IPS DF 4.7 (cell line): ENCODE data around the gene DPP10.
"Not testable (repeated sequence)": the region's sequence is repeated elsewhere in the genome, so short reads cannot be mapped to it uniquely, and the experiment has no call there.

Experiments
- DNase-seq: peaks from one replicate; pipeline ENCODE4 v3.0.0-alpha.2; 2013; ENCODE audit warnings: low spot score; ENCODE audit errors: extremely low read depth

The DPP10 gene

GRCh38 chr2:114507744-114508143 is 65.3 kb downstream of the DPP10 start:
- no peak for DNase-seq

- DNase-seq, result no peak
These were observed 73.4 kb downstream of the DPP10 start for GRCh38 chr2:114515882-114516281.

- no peak for DNase-seq
These were observed 75.1 kb downstream of the DPP10 start for GRCh38 chr2:114517580-114517979.

DNA sequence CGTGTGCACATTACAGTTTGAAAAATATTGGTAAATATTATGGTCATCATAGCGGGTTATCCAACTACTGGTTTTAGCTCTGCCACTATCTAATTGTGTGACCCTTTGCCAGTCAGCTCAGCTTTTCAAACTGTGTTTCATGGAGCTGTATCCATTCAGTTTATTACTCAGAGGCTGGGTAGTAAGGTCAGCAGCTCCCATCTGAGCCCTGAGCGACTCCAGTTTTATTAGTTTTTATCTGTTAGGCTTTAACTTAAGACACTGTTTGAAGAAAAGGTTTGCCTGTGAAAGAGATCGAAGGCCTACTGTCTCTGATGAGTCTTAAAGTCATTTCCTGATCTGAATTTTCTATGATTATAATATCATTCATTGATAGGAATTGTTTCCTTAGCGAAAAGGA is 76.3 kb downstream of the DPP10 start:
- no peak for DNase-seq

DNA sequence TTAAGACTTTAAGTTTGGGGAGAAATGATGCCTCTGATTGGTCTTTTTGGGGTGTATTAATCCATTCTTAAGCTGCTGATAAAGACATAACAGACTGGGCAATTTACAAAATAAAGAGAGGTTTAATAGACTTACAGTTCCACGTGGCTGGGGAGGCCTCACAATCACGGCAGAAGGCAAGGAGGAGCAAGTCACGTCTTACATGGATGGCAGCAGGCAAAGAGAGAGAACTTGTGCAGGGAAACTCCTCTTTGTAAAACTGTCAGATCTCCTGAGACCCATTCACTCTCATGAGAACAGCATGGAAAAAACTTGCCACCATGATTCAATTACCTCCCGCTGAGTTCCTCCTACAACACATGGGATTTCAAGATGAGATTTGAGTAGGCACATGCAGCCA is 80.2 kb downstream of the DPP10 start:
- DNase-seq, result not testable (repeated sequence)

DNA sequence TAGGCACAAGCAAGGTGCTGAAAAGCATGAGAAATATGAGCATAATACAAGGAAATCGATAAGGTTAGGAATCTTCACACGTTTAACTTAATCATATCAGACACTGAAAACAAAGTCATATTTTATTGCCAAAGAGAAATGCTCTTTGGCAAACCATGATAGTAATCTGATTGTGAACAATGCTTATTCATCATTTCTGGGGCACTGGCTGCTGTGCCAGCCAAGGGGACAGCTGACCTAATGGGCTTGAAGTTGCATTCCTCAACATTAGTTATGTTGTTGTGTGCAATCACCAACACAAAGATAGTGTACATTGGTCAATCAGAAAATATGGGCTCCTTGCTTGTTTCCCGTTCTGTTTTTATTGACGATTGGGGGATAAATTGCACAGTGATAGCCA is 83.5 kb downstream of the DPP10 start:
- DNase-seq, result no peak

GRCh38 chr2:114526841-114527240 is 84.4 kb downstream of the DPP10 start:
- no peak for DNase-seq

- no peak for DNase-seq
These were observed 85.0 kb downstream of the DPP10 start for GRCh38 chr2:114527330-114527983.

DNA sequence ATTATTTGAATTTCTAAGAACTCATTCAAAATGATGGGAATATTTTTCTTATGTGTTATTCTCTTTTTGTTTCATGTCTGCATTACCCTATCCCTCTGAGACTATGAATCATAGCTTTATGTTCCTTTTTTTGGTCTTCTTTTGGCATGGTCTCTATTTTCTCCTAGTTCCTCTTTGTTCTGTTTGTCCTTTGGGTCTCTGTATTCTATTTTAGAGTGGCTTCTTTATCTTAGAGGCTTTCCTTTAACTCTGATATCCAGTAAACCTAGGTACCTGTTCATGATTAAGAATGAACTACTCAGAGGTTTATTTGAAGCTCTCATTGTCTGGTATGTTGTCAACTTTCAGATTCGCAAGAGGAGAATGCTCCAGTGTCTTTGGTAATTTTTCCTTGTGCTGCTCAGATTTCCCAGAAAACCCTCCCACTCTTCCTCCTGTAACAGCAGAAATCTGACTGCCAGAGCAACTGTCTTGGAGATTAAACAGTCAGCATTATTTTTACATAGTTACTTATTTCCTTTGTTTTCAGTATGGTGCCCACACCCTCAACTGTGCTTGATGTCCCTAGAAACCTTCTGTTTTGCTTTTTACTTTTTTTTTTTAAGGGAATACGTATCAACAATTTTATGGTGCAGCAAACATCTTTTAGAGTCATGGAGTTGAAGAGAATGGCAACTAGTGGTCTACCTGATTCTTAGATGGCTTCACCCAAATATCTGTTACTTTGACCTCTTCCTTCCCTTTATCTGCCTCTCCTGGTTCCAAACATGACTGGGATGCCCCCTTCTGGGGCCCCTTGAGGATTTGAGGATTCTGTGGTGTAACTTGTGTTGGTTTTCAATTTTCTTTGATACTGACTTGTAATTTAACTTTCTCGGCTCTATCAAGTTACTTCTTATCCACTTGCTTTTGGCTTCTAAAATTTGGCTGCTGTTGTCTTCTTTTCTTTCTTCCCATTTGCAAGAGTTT is 92.0 kb downstream of the DPP10 start:
- DNase-seq, result no peak

DNA sequence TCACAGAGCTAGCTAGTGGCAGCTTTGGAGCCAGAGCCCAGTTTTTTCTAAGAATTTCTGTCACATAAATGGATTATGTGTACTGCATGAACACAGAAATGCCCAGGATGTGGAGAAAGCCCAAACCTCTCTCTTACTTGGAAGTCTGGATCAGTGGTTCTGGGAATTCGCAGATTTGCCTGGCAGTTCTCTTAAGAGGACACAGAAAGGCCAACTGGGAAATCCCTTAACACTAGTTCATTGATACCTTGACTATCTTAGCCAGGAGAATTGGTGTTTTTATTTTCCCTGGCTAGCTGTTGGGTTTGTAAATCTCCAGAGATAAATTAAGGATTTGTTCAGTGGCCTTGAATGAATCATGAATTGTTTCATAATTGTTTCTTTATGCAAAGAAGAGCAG is 95.3 kb downstream of the DPP10 start:
- no peak for DNase-seq

DNA sequence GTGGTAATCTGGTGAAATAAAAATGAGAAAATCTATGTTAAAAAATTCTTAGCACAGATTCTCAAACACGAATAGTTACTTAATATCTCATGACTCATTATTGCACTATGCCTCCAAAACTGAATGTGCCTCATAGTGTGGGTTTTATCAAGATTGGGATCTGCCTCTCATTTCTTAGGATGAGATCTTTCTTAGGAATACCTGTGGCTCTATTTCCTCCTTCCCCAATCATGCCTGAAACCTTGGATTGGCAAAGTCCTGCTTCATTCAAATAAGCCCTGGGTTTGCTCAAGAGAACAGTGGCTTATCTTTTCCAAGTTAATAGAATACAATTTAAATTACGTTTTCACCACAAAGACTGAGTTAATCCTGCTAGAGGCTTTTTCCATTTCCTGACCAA is 100.3 kb downstream of the DPP10 start:
- DNase-seq, result no peak

DNA sequence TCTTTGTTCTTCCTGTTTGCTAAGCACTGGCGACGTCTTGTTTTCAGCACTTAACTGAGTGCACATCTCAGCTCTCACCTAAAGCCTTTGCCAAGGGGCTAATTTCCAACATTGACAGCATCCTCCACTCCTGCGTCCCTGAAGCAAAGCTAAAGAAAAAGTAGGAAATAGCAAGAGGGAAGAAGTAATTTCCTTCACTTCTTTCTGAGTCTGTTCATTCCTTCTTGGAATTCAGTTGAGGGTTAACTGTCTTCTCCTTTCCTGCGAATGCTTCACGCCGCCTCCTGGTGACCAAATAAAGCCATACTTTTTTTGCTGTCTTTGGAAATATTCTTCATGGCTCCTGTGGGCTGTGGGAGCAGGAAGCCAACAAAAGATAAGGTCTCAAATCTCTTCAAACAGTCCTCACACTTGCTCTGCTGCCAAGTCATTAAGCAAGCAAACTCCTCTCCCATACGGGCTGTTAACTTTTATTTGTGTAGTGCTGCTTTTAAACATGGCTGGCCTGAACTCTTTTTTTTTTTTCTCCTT is 100.9 kb downstream of the DPP10 start:
- no peak for DNase-seq

GRCh38 chr2:114545052-114545451 is 102.6 kb downstream of the DPP10 start:
- no peak for DNase-seq

- DNase-seq, result no peak
These were observed 104.1 kb downstream of the DPP10 start for GRCh38 chr2:114546531-114546930.

DNA sequence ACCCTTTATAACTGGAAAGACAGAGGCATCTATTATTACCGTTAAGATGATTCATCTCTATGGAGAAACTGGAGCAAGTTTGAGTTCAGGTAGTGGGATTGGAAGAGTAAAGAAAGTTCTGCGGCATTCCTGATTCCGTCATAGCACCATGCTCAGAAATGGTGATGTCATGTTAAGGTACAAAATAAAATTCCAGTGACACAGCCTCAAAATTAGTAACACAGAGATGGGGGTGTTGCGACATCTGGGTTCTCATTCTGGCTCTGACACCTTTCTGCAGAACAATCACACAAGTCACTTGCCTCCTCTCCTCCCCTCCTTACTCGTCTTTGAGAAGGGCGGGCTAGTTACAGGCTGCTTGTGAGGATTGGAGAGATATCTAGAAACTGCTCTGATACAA is 105.7 kb downstream of the DPP10 start:
- no peak for DNase-seq

- no peak for DNase-seq
These were observed 107.9 kb downstream of the DPP10 start for GRCh38 chr2:114550364-114550763.

DNA sequence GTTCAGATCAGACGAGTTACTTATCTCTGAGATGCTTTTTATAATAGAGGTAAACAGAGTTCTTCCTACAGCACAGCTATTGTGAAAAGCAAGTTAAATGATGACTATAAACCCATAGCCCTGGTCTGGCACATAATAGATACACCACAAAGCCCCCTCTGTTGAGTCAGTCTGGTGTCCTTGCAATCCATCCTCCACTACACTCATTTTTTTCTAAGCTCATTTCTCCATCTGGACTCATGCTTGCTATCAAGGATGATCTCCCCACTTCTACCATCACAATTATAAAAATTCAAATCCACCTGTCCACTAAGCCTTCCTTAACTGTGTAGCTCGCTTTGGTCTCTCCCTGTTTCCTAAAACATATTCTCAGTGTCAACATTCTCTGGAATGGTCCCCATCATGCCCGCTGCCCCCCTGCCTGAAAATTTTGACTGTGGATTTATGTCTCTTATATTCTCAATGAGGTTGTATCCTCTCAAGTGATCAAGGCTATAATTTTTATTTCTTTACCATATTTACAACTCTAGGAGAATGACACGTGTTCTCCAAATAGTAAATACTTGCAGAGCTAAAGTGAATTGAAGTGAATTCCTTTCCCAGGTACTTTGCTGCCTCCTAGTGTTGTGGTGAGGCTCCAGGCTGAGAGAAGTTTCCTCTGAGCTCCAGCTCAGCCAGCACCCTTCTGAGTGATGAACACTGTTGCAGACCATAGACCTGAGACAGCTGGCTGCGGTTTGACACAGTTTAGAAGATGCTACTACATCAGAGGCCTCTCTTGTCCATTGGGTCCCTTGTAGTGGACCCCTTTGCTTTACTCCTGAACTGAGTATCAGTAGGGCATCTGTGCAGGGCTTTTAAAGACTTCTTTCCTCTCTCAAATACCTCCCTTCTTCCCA is 108.7 kb downstream of the DPP10 start:
- DNase-seq, result no peak

DNA sequence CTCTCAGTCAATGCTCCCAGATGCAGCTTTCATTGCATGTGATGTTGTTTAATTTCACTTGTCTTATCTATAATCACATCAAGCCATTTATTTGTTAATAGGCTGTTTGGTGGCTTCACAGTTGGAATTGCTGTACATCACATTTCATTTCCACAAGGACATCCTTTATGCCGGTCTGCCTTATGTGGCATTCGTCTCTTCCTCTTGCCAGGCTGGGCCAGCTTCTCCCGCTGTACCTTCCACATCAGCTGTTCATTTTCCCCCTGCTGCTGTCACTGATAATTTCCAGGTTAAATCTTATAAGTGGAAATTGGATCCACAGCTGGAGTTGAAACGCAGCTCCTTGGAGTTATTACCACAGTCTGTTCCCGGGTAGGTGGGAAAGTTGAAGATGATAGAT is 110.6 kb downstream of the DPP10 start:
- no peak for DNase-seq

- no peak for DNase-seq
These were observed 126.7 kb downstream of the DPP10 start for GRCh38 chr2:114569166-114569565.

- DNase-seq, result no peak
These were observed 135.2 kb downstream of the DPP10 start for GRCh38 chr2:114577657-114578056.

GRCh38 chr2:114579542-114579941 is 137.1 kb downstream of the DPP10 start:
- no peak for DNase-seq
